K562 (cell line): ENCODE results near the gene RABL6. TPM values are rescaled to one million over a fixed set of nuclear protein-coding genes. Genes with fewer than 3 reads are reported as not detected.

ENCODE experiments used
- EGR1 ChIP-seq: fragments of 450-650 bp; conservative IDR thresholded peaks from 2 replicates; pipeline ENCODE4 v1.6.1; 2017; ENCODE audit warnings: mild to moderate bottlenecking
- EP300 ChIP-seq: IDR thresholded peaks from 2 replicates; pipeline ENCODE4 v1.6.1; 2012; ENCODE audit warnings: low read length, improper control_type of control experiment
- ILK ChIP-seq: fragments of 450-650 bp; IDR thresholded peaks from 2 replicates; pipeline ENCODE4 v1.6.1; 2016; ENCODE audit warnings: missing genetic modification characterization, low read depth, mild to moderate bottlenecking, missing compliant biosample characterization, moderate library complexity, borderline replicate concordance
- KAT7 ChIP-seq: sonication (generic); formaldehyde crosslinking; IDR thresholded peaks from 2 replicates; pipeline ENCODE4 v1.8.0; 2022; ENCODE audit warnings: missing genetic modification reagents, mild to moderate bottlenecking, borderline replicate concordance
- RBBP5 ChIP-seq: fragments of 200-600 bp; sonication (generic); IDR thresholded peaks from 2 replicates; pipeline ENCODE4 v1.6.1; 2012; ENCODE audit warnings: borderline replicate concordance, mild to moderate bottlenecking, low read length, control low read depth, inconsistent platforms; ENCODE audit not compliant: insufficient read depth, poor library complexity, severe bottlenecking
- RCOR1 ChIP-seq, 2 experiments: IDR thresholded peaks; 2 replicates each; pipeline ENCODE4 v1.6.1; 2012; ENCODE audit warnings: low read depth in 2 of 2, low read length in 2 of 2, borderline replicate concordance in 1 of 2, improper control_type of control experiment in 1 of 2
- SREBF1 ChIP-seq: fragments of 150-350 bp; IDR thresholded peaks from 2 replicates; pipeline ENCODE4 v1.6.1; 2014; ENCODE audit warnings: antibody characterized with exemption, low read depth, low read length, borderline replicate concordance
- SRSF1 ChIP-seq: fragments of 200-400 bp; formaldehyde crosslinking; IDR thresholded peaks from 2 replicates; pipeline ENCODE4 v1.6.1; 2017; ENCODE audit warnings: mild to moderate bottlenecking, low read depth, low read length, moderate library complexity
- THRAP3 ChIP-seq: fragments of 450-650 bp; IDR thresholded peaks from 2 replicates; pipeline ENCODE4 v1.6.1; 2016; ENCODE audit warnings: mild to moderate bottlenecking, inconsistent platforms, borderline replicate concordance
- YY1 ChIP-seq, 3 experiments: IDR thresholded peaks; 2 replicates each; pipeline ENCODE4 v1.6.1; 2011; ENCODE audit warnings: low read length in 2 of 3, mild to moderate bottlenecking in 2 of 3, moderate library complexity in 2 of 3, borderline replicate concordance in 1 of 3, control low read depth in 1 of 3, low read depth in 1 of 3; ENCODE audit not compliant: insufficient read depth in 3 of 3, insufficient replicate concordance in 2 of 3, control insufficient read depth in 1 of 3, insufficient read length in 1 of 3; ENCODE audit errors: extremely low read depth in 1 of 3
- ZC3H11A ChIP-seq: IDR thresholded peaks from 2 replicates; pipeline ENCODE4 v1.6.1; 2012; ENCODE audit warnings: low read depth, low read length, improper control_type of control experiment
- ZNF274 ChIP-seq: IDR thresholded peaks from 2 replicates; pipeline ENCODE4 v1.6.1; 2011; ENCODE audit warnings: low read depth, mild to moderate bottlenecking, low read length, moderate library complexity, borderline replicate concordance
- ZNF830 ChIP-seq: fragments of 250-450 bp; sonication (Bioruptor Pico); IDR thresholded peaks from 2 replicates; pipeline ENCODE4 v1.5.0; 2021; ENCODE audit warnings: mild to moderate bottlenecking
- polyA plus RNA-seq, 8 experiments: library from polyadenylated mRNA; depleted of rRNA in 4 of 8; stranded (reverse) in 5 of 8; unstranded in 3 of 8; fragments of >200 nt; fragmentation: Nextera tagmentation in 2 of 8; fragmentation: Illumina TruSeq in 1 of 8; extraction: Ambion mirVana in 2 of 8; extraction: Trizol in 1 of 8; gene quantifications; 2 replicates each; pipeline versions ENCODE4 v1.2.1 to v1.2.3, GENCODE V29; 2011 to 2014; ENCODE audit warnings: inconsistent platforms in 1 of 8, missing spikeins in 1 of 8
- total RNA-seq, 7 experiments: library from RNA; depleted of rRNA in 6 of 7; stranded (reverse); fragments of >200 nt in 6 of 7; fragmentation: Illumina TruSeq in 2 of 7; extraction: Trizol in 2 of 7; gene quantifications; 2 replicates each; pipeline versions ENCODE4 v1.2.1 to v1.2.3, GENCODE V29; 2011 to 2021; ENCODE audit warnings: low replicate concordance in 1 of 7
- TF ChIP-seq, protein P1 (sequence below): fragments of 450-650 bp; IDR thresholded peaks from one replicate; pipeline ENCODE4 v1.6.1; 2018; ENCODE audit warnings: mild to moderate bottlenecking, moderate library complexity; ENCODE audit not compliant: partially characterized antibody
- TF ChIP-seq, protein P2 (sequence below), 2 experiments: fragments of 450-650 bp in 1 of 2; sonication (generic) in 1 of 2; formaldehyde crosslinking; conservative IDR thresholded peaks; 2 replicates each; pipeline versions ENCODE4 v1.4.0 to v1.8.1; 2020 to 2022; ENCODE audit warnings: mild to moderate bottlenecking in 1 of 2, missing genetic modification reagents in 1 of 2
- TF ChIP-seq, protein P3 (sequence below), 2 experiments: fragments of 450-650 bp; formaldehyde crosslinking in 1 of 2; IDR thresholded peaks; 2 replicates each; pipeline versions ENCODE4 v1.4.0 to v1.6.1; 2014 to 2020; ENCODE audit warnings: mild to moderate bottlenecking in 2 of 2, borderline replicate concordance in 1 of 2, low read depth in 1 of 2

The RABL6 gene
- total and polyA plus RNA-seq, 9 of the 15 experiments (the other 6 are each of a cell fraction or from before 2014, with no cell fraction given): 5.6 to 181 (median 84.5) TPM

DNA sequence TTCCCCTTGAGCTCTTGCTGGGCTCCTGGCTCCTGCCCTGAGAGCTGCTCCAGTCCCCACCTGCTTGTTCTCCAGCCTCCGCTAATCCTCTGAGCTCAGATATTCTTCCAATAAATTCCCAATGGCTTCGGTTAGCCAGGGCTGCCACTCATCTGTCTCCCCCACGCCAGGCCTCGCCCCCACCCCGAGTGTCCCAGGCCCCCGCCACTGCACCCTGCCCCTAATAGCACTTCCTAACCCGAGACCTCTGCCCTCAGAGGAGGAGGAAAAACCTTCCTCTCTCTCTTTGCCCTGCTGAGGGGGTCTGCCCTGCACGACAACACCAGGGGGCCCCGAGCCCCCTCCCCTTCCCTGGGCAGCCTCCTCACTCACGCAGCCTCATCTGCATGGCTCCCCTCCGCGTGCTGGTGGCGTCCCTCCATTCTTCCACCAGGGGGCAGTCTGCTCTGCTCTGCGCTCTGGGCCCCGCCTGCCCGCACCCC, 38.0 kb upstream of the RABL6 start (continued):
- TF ChIP-seq ZNF274 (no peak), EGR1 (no peak), YY1 (IDR thresholded peaks at IDR 0.05; ENCODE audit: borderline replicate concordance in 1 of 3, control insufficient read depth in 1 of 3, extremely low read depth in 1 of 3, insufficient read depth in 3 of 3, insufficient read length in 1 of 3, insufficient replicate concordance in 2 of 3, low read depth in 1 of 3, low read length in 2 of 3) (peak in 1 of 3 experiments; percentile 50), ZNF830 (CRISPR knock-in tag) (no peak), RBBP5 (no peak), SRSF1 (no peak), THRAP3 (no peak), EP300 (no peak), SREBF1 (no peak), KAT7 (no peak), ILK (tag) (no peak), ZC3H11A (no peak), RCOR1 (IDR thresholded peaks at IDR 0.05; ENCODE audit: borderline replicate concordance in 1 of 2, low read depth in 2 of 2, low read length in 2 of 2) (peak in 1 of 2 experiments; percentile 33; a peak in 1 of 4 replicates)
- TF ChIP-seq, protein P1, sequence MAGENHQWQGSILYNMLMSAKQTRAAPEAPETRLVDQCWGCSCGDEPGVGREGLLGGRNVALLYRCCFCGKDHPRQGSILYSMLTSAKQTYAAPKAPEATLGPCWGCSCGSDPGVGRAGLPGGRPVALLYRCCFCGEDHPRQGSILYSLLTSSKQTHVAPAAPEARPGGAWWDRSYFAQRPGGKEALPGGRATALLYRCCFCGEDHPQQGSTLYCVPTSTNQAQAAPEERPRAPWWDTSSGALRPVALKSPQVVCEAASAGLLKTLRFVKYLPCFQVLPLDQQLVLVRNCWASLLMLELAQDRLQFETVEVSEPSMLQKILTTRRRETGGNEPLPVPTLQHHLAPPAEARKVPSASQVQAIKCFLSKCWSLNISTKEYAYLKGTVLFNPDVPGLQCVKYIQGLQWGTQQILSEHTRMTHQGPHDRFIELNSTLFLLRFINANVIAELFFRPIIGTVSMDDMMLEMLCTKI: no peak
- TF ChIP-seq, protein P2, sequence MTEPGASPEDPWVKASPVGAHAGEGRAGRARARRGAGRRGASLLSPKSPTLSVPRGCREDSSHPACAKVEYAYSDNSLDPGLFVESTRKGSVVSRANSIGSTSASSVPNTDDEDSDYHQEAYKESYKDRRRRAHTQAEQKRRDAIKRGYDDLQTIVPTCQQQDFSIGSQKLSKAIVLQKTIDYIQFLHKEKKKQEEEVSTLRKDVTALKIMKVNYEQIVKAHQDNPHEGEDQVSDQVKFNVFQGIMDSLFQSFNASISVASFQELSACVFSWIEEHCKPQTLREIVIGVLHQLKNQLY (CRISPR knock-in tag; conservative IDR thresholded peaks at IDR 0.05): no peak
- TF ChIP-seq, protein P3, sequence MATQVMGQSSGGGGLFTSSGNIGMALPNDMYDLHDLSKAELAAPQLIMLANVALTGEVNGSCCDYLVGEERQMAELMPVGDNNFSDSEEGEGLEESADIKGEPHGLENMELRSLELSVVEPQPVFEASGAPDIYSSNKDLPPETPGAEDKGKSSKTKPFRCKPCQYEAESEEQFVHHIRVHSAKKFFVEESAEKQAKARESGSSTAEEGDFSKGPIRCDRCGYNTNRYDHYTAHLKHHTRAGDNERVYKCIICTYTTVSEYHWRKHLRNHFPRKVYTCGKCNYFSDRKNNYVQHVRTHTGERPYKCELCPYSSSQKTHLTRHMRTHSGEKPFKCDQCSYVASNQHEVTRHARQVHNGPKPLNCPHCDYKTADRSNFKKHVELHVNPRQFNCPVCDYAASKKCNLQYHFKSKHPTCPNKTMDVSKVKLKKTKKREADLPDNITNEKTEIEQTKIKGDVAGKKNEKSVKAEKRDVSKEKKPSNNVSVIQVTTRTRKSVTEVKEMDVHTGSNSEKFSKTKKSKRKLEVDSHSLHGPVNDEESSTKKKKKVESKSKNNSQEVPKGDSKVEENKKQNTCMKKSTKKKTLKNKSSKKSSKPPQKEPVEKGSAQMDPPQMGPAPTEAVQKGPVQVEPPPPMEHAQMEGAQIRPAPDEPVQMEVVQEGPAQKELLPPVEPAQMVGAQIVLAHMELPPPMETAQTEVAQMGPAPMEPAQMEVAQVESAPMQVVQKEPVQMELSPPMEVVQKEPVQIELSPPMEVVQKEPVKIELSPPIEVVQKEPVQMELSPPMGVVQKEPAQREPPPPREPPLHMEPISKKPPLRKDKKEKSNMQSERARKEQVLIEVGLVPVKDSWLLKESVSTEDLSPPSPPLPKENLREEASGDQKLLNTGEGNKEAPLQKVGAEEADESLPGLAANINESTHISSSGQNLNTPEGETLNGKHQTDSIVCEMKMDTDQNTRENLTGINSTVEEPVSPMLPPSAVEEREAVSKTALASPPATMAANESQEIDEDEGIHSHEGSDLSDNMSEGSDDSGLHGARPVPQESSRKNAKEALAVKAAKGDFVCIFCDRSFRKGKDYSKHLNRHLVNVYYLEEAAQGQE (IDR thresholded peaks at IDR 0.05; ENCODE audit: borderline replicate concordance): no peak
- TF ChIP-seq, protein P3 (CRISPR knock-in tag; IDR thresholded peaks at IDR 0.05; ENCODE audit: low read depth): no peak
